Sigmoid colon (tissue), 4 donors: ENCODE measurements around the gene KIRREL3.

Experiments
- POLR2A ChIP-seq, 2 donors: fragments of 450-650 bp; IDR thresholded peaks; one replicate each; pipeline ENCODE4 v1.6.1; 2016; ENCODE audit warnings: antibody characterized with exemption in 2 of 2, mild to moderate bottlenecking in 2 of 2, moderate library complexity in 2 of 2
- POLR2AphosphoS5 ChIP-seq, 4 donors: sonication (generic); formaldehyde crosslinking; IDR thresholded peaks; one replicate each; pipeline ENCODE4 v1.6.1; 2017; ENCODE audit warnings: antibody characterized with exemption in 4 of 4
- TF ChIP-seq, protein P1 (sequence below), 4 experiments: fragments of 450-650 bp in 3 of 4; fragments of 200-600 bp in 1 of 4; IDR thresholded peaks; one replicate each; pipeline ENCODE4 v1.5.1; 2016 to 2019; ENCODE audit warnings: antibody characterized with exemption in 4 of 4, mild to moderate bottlenecking in 3 of 4, moderate library complexity in 2 of 4

DNA sequence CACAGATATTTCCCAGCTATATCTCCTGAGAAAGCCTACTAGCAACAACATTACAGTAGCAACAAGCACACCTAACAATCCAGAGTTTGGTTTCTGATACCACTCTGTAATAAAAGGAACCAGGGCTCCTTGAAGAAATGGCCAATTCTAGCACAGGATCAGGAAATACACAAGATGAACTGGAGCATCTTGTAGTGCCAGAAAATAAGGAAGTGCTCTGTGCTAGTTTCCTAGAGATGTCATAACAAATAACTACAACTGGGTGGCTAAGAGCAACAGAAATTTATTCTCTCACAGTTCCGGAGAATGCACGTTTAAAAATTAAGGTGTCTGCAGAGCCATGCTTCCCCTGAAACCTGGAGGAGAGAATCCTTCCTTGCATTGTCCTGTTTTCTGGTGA is 217.8 kb downstream of the KIRREL3 start:
- TF ChIP-seq, protein P1, sequence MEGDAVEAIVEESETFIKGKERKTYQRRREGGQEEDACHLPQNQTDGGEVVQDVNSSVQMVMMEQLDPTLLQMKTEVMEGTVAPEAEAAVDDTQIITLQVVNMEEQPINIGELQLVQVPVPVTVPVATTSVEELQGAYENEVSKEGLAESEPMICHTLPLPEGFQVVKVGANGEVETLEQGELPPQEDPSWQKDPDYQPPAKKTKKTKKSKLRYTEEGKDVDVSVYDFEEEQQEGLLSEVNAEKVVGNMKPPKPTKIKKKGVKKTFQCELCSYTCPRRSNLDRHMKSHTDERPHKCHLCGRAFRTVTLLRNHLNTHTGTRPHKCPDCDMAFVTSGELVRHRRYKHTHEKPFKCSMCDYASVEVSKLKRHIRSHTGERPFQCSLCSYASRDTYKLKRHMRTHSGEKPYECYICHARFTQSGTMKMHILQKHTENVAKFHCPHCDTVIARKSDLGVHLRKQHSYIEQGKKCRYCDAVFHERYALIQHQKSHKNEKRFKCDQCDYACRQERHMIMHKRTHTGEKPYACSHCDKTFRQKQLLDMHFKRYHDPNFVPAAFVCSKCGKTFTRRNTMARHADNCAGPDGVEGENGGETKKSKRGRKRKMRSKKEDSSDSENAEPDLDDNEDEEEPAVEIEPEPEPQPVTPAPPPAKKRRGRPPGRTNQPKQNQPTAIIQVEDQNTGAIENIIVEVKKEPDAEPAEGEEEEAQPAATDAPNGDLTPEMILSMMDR (IDR thresholded peaks at IDR 0.05): no peak
- TF ChIP-seq POLR2A (IDR thresholded peaks at IDR 0.05): no peak
- no peak for TF ChIP-seq POLR2AphosphoS5 (IDR thresholded peaks at IDR 0.05)
